HG02759 (cell line): ENCODE measurements around the gene TBK1.

Source experiments
- ATAC-seq: cut with Tn5 transposase; IDR thresholded peaks from one replicate; pipeline ENCODE4 v1.9.1; 2021; ENCODE audit warnings: mild to moderate bottlenecking, moderate library complexity; ENCODE audit not compliant: unreplicated experiment

Gene TBK1

DNA sequence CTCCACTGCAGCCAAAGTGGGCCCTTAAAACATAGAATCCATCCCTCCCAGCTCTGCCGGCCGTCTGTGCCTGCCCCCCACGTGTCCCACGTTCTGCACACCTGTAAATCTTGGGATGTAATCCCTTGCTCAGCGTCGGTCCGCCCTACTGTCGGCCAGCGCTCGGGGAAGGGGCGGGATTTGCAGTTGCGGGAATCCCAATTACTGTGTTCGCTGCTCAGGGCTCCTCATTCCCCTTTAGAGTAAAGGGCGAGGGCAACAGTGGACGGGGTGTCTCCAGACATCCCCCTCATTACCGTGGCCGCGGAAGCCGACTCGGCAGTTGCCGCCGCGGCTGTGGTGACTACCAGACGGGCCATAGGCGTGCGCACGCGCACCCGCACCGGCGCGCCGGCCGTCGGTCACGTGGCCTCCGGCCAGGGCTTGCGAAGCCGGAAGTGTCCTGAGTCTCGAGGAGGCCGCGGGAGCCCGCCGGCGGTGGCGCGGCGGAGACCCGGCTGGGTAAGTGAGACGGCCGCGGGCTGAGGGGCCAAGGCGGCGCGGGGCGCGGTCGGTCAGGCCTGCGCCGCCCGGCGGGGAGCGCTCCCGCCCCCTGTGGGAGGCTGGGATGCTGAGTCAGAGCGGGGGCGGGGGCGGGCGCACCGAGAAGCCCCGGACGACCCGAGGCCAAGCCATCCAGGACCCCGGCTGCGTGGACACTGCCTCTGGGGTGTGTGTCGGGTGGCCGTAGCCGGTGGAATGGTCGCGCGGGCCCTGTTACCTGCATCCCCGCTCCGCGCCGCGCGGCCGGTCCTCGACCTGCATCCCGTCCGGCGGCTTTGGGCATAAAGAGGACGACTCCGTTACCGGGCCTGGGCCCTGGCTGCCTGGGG, at the start of gene TBK1:
Gene TBK1 (plus strand): TSS at position 434 of the 872 bp plus-strand sequence. CDS start 3,751 bp downstream, outside the sequence.
- ATAC-seq: peak; percentile 91

DNA sequence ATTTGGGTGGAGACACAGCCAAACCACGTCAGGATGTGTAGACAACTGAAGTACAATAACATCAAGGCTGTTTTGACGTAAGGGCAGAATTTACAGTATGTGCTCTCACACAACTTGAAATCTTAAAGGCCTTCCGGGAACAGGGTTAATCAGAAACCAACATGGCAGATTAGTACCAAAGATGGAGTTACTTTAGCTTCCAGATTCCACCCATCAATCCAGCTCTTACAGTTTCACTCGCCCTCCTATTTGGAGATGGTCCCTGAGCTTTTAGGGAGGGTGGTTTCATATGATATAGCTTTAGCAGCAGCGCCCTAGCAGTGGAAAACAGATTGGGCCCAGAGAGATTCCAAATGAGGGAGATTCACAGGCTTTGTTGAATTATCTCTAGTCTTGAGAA, 49.7 kb upstream of the TBK1 start:
- ATAC-seq: no peak

DNA sequence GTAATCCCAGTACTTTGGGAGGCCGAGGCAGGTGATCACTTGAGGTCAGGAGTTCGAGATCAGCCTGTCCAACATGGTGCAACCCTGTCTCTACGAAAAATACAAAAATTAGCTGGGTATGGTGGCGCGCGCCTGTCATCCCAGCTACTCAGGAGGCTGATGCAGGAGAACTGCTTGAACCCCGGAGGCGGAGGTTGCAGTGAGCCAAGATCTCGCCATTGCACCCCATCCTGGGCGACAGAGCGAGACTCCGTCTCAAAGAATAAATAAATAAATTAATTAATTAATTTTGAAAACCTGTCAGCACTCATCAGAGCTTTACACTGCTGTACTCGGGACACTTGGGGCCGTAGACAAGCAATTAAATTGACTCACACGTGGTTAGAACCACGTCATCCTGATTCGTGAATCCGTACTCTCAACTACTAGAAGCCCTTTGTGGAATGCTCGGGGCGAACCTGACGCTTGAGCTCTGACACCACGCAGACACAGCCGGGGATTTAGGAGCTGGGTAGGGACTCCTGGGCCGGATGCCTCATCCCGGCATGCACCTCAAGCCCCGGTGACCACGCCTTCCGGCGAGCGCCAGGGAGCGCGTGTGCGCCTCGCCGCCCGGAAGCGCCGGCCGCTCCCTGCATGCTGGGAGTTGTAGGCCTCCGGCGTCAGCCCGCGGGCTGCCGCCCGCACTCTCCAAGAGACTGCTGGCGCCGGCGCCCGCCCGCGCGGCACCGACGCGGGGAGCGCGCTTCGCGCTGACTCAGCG, 48.0 kb upstream of the TBK1 start, which contains the start of gene XPOT:
Gene XPOT (plus strand): TSS at position 686 of the 763 bp plus-strand sequence. CDS start 5,644 bp downstream, outside the sequence.
- peak; percentile 96 for ATAC-seq

DNA sequence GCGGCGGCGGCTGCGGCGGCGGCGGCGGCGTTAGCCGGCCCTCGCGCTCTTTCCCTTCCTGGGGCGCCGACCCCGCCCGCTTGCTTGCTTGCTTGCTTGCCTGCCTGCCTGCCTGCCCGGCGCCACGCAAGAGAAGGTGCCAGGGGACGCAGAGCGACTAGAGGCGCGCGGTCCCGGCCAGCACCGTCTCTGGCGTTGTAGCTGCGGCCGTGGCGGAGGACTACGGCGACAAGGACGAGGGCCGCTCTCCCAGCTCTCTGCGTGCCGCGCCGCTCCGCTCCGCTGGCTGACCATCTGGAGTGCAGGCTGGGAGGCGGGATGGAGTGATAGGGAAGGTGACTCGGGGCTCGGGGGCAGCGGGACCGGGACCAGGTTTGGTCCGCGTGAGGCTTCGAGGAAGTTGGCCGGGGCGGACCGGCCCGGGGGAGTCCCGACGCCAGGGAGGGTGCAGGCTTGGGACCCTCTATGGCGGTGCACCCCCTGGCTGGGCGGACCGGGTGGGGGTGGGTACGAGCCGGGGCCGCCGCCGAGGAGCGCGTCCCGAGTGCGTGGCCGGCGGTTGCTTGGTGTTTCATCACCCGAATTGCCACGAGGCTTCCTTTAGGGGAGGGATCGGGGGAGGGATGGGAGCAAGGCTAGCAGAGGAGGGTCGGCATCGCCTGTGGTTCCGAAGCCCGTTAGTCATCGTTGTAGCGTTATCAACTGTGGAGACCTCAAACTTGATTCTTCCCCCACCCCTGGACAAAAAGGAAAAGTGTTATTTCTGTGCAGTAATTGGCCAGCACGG, 47.3 kb upstream of the TBK1 start:
- ATAC-seq: peak; percentile 33

DNA sequence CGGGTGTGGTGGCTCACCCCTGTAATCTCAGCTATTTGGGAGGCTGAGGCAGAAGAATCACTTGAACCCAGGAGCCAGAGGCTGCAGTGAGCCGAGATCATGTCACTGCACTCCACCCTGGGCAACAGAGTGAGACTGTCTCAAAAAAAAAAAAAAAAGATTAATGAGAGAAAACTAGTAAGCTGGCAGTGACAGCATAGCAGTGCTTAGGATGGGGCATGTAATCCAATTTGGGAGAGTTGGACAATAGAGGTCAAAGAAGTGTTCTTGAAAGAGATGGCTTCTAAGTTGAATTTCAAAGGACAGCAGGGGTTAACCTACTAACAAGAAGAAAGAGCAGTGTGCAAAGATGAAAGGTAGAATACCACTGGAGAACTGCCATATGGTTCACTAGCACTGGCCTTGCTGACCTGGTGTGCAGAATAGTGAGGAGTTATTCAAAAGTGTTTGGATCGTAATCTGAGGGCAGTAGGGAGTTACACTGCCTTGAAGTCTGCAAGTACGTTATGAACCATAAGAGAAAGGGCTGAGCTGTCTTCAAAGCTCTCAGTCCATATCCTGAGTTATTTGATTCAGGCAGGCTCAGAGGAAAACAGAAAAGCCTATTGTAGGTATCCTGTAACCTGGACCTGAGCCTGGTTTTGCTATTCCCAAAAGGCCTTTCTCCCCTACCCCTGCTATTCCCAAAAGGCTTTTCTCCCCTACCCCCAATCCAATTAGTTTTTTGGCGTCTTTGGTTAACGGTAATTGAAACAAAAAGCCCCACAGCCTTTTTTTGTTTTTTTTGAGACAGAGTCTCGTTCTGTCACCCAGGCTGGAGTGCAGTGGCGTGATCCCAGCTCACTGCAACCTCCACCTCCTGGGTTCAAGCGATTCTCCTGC, 44.3 kb upstream of the TBK1 start:
- no peak for ATAC-seq

DNA sequence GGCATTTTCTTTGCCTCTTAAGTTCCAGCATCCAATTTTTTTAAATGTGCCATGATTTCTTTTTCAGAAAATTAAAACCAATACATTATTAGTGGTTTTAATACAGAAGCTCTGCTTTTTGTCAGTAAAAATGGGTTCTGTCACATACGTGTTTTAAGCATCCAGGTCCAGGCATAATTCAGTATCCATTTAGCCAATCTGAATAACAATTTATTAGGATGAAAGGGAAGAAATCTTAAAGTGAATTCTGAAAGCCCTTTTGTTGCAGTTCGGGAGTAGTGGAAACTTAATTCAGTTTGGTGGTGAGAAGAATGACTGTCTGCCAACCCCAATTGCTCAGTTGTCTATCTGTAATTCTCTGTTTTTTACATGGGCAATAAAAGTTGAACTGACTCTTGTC, 40.5 kb upstream of the TBK1 start:
- ATAC-seq: no peak

DNA sequence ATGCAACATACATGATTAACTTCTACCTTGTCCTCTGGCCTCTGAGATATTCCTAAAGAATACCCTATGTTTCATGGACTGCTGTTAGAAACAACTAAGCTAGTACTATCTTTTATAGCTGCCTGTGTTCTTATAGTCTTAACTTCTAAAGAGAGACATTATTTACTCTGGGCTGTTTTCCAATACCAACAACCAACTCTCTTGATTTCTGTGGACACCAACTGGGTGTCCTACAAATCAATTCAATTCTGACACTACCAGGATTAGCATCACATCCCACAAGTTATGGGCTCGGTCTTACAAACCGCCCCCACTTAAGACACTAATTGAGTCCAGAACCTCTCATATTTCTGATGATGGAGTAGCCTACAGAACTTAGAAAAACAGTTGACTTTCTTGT, 39.5 kb upstream of the TBK1 start:
- ATAC-seq: no peak

DNA sequence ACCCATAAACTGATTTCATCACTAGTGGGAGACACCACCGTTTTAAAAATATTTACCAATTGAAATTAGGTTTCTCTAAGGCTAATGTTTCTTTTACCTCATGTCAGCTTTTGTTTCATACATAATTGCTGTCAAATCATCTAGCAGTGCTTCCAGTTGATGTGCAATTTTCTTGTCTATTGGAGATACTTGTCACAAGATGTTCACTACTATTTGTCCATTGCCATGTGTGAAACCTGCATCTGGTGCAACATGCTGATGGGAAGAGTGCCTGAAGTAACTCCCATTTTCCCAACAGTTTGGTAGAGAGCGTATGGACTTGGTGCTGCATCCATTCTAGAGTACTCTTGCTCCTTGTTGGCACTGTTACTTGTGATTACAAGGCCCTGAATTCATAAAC, 38.0 kb upstream of the TBK1 start:
- ATAC-seq: no peak

DNA sequence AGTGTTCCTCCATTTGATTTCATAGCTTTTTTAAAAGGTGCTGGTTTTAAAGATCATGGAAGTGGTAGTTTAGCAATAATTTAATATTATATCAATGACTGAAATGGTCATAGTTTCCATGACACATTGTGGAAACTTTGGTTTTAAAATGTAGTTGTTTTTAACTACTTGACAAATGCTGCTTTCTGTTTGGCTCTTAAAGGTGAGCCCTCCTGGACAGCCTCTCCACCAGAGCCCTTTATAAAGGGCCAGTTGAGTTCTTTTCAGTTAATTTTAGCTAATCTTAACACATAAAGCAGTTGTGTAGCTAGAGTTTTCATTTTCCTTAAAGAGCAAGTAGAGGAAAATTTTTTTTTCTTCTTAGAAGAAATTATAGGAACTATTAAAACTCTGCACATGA, 33.7 kb upstream of the TBK1 start:
- no peak for ATAC-seq

DNA sequence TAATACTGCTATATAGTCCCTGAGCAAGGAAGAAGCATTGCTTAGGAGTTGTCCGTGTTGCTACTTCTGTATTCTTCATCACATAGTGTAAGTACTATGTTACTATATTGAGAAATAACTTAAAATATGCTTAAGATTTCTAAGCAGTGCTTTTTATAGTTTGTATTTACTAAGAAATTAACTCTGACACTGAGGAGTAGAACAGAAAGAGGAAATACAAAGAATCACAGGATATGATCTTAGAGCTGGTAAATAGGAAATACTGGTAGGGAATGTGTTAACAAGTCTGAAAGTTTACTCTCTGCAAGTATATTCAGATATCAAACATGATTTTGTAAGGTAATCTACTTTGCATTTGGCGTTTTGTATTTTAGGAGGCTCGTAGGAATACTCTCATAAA, 32.2 kb upstream of the TBK1 start:
- ATAC-seq: no peak

DNA sequence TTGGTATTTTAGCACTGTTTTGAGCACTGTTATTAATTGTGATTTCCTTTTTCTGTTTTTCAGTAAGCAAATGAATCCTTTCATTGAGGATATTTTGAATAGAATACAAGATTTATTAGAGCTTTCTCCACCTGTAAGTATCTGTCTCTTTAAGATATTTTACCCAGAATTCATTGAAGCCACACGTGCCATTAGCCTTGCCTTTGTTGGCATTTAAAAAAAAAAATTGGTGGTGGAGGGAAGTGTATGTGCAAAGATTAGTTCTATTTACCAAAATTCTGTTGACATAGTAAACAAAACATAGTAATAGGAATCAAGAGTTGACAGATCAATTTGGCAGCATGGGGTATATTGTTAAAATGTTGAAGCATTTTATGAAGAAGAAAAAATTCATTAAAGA, 23.9 kb upstream of the TBK1 start:
- no peak for ATAC-seq

DNA sequence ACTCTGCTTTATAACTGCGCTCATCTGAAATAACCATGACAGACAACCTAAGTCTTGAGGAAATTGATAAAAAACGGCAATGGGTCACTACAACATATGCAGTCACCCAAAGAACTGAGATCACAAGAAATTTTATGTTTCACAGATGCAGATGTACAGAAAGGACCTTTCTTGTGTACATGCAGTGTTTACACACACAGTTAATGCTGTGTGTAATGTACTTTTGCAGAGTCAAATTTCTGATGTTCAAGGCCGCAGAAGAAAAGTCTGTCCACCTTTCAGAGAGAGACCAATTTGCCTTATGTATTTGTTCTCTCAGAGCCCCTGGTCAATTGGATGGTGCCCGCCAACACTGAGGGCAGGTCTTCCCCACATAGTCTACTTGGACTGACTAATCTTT, 23.0 kb upstream of the TBK1 start:
- no peak for ATAC-seq

DNA sequence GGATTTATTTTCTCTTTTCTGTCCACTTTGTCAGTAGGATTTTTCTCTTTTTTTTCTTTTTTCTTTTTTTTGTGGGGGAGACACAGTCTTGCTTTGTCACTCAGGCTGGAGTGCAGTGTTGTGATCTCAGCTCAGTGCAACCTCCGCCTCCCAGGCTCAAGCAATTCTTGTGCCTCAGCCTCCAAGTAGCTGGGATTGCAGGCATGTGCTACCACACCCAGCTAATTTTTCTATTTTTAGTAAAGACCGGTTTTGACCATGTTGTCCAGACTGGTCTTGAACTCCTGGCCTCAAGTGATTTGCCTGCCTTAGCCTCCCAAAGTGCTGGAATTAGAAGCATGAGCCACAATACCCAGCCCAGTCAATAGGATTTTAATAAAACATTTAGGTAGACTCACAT, 21.0 kb upstream of the TBK1 start:
- ATAC-seq: no peak

DNA sequence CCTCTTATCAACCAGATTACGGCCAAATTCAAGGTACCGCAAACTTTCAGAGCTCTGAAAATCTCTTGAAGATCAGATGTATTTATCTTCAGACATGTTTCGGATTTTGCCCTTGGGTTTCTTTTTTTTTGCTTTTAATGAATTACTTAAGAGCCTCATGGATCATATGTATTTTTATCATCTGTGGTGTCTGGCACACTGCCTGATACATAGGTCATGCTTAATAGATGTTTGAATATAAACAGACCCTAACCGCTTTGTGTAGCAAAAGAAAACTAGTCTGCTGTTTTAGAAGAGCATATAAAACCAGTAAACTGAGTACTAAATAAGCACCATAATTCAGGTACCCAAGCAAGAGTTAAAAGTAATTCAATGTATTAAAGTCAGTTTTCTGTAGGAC, 20.1 kb upstream of the TBK1 start:
- ATAC-seq: no peak

DNA sequence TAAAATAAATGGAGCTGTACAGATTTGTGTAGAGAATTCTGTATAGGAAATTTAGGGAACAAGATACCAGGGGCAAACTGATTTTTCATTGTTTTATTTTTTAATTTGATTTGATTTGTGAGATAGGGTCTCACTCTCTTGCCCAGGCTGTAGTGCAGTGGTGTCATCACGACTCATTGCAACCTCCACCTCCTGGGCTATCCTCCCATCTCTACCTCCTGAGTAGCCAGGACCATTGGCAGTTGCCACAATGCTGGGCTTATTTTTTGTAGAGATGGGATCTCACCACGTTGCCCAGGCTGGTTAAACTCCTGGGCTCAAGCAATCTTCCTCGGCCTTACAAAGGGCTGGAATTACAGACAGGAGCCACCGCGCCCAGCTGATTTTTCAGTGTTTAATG, 18.0 kb upstream of the TBK1 start:
- no peak for ATAC-seq

DNA sequence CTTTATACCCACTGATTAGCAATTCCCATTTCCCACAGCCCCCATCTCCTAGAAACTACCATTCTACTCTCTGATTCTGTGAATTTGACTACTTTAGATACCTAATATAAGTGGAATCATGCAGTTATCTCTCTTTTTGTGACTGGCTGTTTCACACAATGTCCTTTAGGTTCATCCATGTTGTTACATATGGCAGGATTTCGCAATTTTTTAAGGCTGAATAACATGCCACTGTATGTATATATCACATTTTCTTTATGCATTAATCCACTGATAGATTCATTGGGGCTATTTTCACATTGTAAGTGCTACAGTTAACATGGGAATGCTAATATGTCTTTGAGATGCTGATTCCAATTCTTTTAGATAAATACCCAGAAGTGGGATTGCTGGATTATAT, 11.8 kb upstream of the TBK1 start:
- no peak for ATAC-seq

DNA sequence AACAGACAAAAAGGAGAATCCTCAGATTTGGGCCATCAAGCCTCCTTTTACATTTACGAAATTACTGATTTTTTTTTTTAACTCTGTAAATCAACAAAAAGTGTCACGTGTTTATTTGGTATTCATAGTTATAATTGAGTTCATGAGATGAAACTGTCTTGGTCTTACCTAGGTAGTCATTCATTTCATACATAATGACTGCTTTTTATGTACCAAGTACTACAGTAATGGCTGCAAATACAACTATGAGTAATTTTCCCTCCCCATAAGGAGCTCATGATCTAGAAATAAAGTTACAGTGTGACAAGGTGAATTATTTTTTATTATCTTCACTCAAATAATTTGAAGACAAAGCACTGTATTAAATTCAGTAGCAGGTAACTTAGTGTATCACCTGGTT, 6.4 kb upstream of the TBK1 start:
- ATAC-seq: no peak

DNA sequence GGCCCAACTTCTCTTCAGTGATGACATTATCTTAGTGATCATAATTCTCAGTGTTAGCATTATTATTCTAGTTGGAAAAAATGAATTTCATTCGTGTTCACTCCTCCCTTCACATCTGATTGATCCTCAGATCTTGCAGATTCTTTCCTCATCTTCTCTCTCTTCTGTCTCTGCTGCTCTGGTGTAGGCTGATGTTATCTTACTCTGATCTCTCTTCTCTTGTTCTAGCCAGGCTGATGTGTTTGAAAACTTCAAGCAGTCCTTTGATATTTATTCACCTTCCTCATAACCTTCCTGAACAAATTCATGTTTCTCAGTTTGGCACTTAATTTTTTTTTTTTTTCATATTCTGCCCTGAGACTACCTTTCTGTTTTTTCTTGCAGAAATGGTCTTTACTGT, 5.6 kb upstream of the TBK1 start:
- no peak for ATAC-seq

DNA sequence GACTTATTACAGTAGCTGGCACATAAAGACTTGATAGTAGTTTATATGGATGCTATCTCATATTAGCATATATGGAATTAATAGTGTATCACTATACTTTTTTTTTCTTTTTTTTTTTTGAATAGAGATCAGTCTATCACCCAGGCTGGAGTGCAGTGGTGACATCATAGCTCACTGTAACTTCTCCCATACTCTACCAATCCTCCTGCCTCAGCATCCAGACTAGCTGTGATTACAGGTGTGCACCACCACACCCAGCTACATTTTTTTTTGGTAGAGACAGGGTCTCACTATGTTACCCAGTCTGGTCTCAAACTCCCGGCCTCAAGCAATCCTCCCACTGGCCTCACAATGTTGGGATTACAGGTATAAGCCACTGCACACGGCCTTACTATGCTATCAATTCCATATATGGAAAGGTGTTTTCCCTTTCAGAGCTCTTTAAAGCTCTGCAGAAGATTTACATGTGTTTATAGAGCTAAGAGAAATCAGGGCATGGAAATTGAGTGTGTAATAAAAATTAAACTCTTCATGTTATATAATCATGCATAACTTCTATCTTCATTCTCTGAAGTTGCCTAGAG, 1.8 kb upstream of the TBK1 start:
- ATAC-seq: no peak
